Ovary (tissue), 9 donors: Measurements from ENCODE around the gene SLIT3. TPM values are rescaled to one million over a fixed set of nuclear protein-coding genes. Genes with fewer than 3 reads are reported as not detected.
"Not testable (repeated sequence)": the region's sequence is repeated elsewhere in the genome, so short reads cannot be mapped to it uniquely, and the experiment has no call there.

ENCODE experiments used
- DNase-seq, 5 donors: peaks; one replicate each; pipeline ENCODE4 v3.0.0-alpha.2; 2019 to 2020
- H3K27ac ChIP-seq, 2 donors: fragments of 200-600 bp; one replicate each; pipeline versions ENCODE4 v1.5.1 to v1.8.0; 2019 to 2022
- H3K27me3 ChIP-seq: fragments of 200-600 bp; one replicate; pipeline ENCODE4 v1.8.0; 2022
- H3K36me3 ChIP-seq: fragments of 200-600 bp; sonication (generic); one replicate; pipeline ENCODE4 v1.5.1; 2019
- H3K4me1 ChIP-seq: one replicate; pipeline ENCODE4 v1.8.1; 2013; ENCODE audit warnings: mild to moderate bottlenecking, moderate library complexity; ENCODE audit not compliant: insufficient read depth
- H3K4me3 ChIP-seq: fragments of 200-600 bp; sonication (generic); one replicate; pipeline ENCODE4 v1.5.1; 2017
- H3K9me3 ChIP-seq, 2 donors: fragments of 200-600 bp in 1 of 2; sonication (generic) in 1 of 2; one replicate each; pipeline versions ENCODE4 v1.5.1 to v1.8.1; 2013 to 2019; ENCODE audit warnings: mild to moderate bottlenecking in 1 of 2, moderate library complexity in 1 of 2
- CTCF ChIP-seq, 3 donors: fragments of 450-650 bp in 2 of 3; fragments of 200-600 bp in 1 of 3; IDR thresholded peaks; one replicate each; pipeline versions ENCODE4 v1.5.1 to v1.8.0; 2016 to 2022; ENCODE audit warnings: antibody characterized with exemption in 3 of 3, mild to moderate bottlenecking in 1 of 3
- EP300 ChIP-seq: sonication (generic); formaldehyde crosslinking; IDR thresholded peaks from one replicate; pipeline ENCODE4 v1.6.1; 2017; ENCODE audit warnings: antibody characterized with exemption
- POLR2A ChIP-seq: fragments of 450-650 bp; IDR thresholded peaks from one replicate; pipeline ENCODE4 v1.6.1; 2017; ENCODE audit warnings: antibody characterized with exemption, mild to moderate bottlenecking, moderate library complexity
- WGBS, 3 donors: extraction: QIAGEN DNeasy Blood & Tissue Kit in 1 of 3; methylation state at CpG; one replicate each; pipeline versions ENCODE4 v1.1.5 to v1.1.7; 2013 to 2017; 5-methylcytosine and 5-hydroxymethylcytosine counted together
- intact Hi-C, 4 donors: fragments of 100-400 bp; cut with DNase I; formaldehyde crosslinking; loops; one replicate each; pipeline versions ENCODE4 v1.11.0 to v1.15.1; 2022 to 2023
- polyA plus RNA-seq, 2 donors: library from polyadenylated mRNA; stranded (reverse); fragments of 200-250 nt in 1 of 2; fragments of 350-450 nt in 1 of 2; fragmentation: Illumina TruSeq in 1 of 2; extraction: RNeasy Lipid Tissue Mini Kit (QIAGEN cat#74804) in 1 of 2; gene quantifications; one replicate each; pipeline ENCODE4 v1.2.3, GENCODE V29; 2013 to 2014
- total RNA-seq, 7 donors: library from RNA; depleted of rRNA in 2 of 7; stranded (reverse); fragments of >200 nt in 2 of 7; fragmentation: NEBNext Ultra II Directional in 3 of 7; extraction: Animal tissue kit (Norgen Biotek cat#: 25700) in 3 of 7; gene quantifications; one replicate each; pipeline versions ENCODE4 v1.1.0 to v1.2.4, GENCODE V29; 2016 to 2023
- donor health status: DM: no; HTN: no; CAD: no; lungs with moderate emphysema.
- donor health status: DM: no; HTN: no; CAD: no.
- donor health status: Bipolar disorder and iron deficiency.
- donor health status: DM: yes; HTN: yes; CAD: no.
- donor health status: DM: no; HTN: no; CAD: no.
- donor health status: DM: yes; HTN: yes; CAD: no.

The SLIT3 gene
- total and polyA plus RNA-seq, 9 donors = 10.3 to 106 (median 24.4) TPM

GRCh38 chr5:169114466-169115065 is 186.4 kb downstream of the SLIT3 start:
- H3K4me1 ChIP-seq = no peaks in the 10 kb centered on the region
- H3K27ac ChIP-seq = no peak overlapping the region
- H3K36me3 ChIP-seq = no peaks in the 10 kb centered on the region
- intact Hi-C loops = no loop called here
- H3K4me3 ChIP-seq = no peak overlapping the region
- TF ChIP-seq EP300 = no peak
- no peak for TF ChIP-seq POLR2A
- TF ChIP-seq CTCF (IDR thresholded peaks at IDR 0.05) = no peak
- no peaks in the 10 kb centered on the region for H3K9me3 ChIP-seq
- WGBS, 3 donors = 58 to 85% (median 60%) methylated on average over 7 of the region's 7 CpGs
- no peaks in the 10 kb centered on the region for H3K27me3 ChIP-seq
- no peak for DNase-seq

GRCh38 chr5:169112016-169112415 is 188.9 kb downstream of the SLIT3 start:
- H3K36me3 ChIP-seq = no peaks in the 10 kb centered on the region
- no peaks in the 10 kb centered on the region for H3K27me3 ChIP-seq
- no peak overlapping the region for H3K27ac ChIP-seq
- no peak for TF ChIP-seq CTCF (IDR thresholded peaks at IDR 0.05)
- TF ChIP-seq POLR2A = no peak
- TF ChIP-seq EP300 = no peak
- H3K9me3 ChIP-seq = no peaks in the 10 kb centered on the region
- H3K4me1 ChIP-seq = no peaks in the 10 kb centered on the region
- DNase-seq = no peak
- intact Hi-C loops = no loop called here
- 85 to 92% (median 90%) methylated on average over 5 of the region's 5 CpGs for WGBS, 3 donors
- H3K4me3 ChIP-seq = no peak overlapping the region

GRCh38 chr5:169106911-169107706 is 193.8 kb downstream of the SLIT3 start:
- no peak for DNase-seq
- Histone ChIP-seq H3K4me3 (no peak overlapping the region), H3K9me3 (no peaks in the 10 kb centered on the region), H3K27me3 (no peaks in the 10 kb centered on the region), H3K36me3 (no peaks in the 10 kb centered on the region), H3K4me1 (no peaks in the 10 kb centered on the region), H3K27ac (no peak overlapping the region)
- intact Hi-C loops = no loop called here
- 44 to 58% (median 48%) methylated on average over 10 of the region's 10 CpGs for WGBS, 3 donors
- no peak for TF ChIP-seq EP300
- no peak for TF ChIP-seq POLR2A
- no peak for TF ChIP-seq CTCF (IDR thresholded peaks at IDR 0.05)

GRCh38 chr5:169105582-169105981 is 195.4 kb downstream of the SLIT3 start:
- H3K27me3 ChIP-seq, DNase-seq, H3K27ac ChIP-seq, H3K9me3 ChIP-seq, H3K36me3 ChIP-seq, H3K4me3 ChIP-seq, H3K4me1 ChIP-seq, intact Hi-C loops: not testable (repeated sequence)
- WGBS, 3 donors = 80 to 97% (median 92%) methylated on average over 2 of the region's 2 CpGs

- TF ChIP-seq POLR2A (no peak), CTCF (IDR thresholded peaks at IDR 0.05) (no peak), EP300 (no peak)
- H3K4me3 ChIP-seq = no peak overlapping the region
- H3K4me1 ChIP-seq = no peaks in the 10 kb centered on the region
- H3K9me3 ChIP-seq = no peaks in the 10 kb centered on the region
- WGBS, 3 donors = 83 to 90% (median 84%) methylated on average over 15 of the region's 15 CpGs
- no peak overlapping the region for H3K27ac ChIP-seq
- no peaks in the 10 kb centered on the region for H3K36me3 ChIP-seq
- intact Hi-C loops = no loop called here
- H3K27me3 ChIP-seq = no peaks in the 10 kb centered on the region
- no peak for DNase-seq
These were observed 195.9 kb downstream of the SLIT3 start for GRCh38 chr5:169104937-169105494.
